Stimulated activated naive CD8-positive, alpha-beta T cell treated with anti-CD3 and anti-CD28 coated beads, Interleukin-15, amount 100 ng/mL, for 72 hours (primary cell): ENCODE data around the gene SLC34A1.

ENCODE experiments used
- ATAC-seq: fragments of 150-1000 bp; cut with Tn5 transposase; 2 replicates; pipeline ENCODE4 v1.10.0; 2021; ENCODE audit warnings: mild to moderate bottlenecking, moderate library complexity
- DNase-seq, 2 donors: peaks; one replicate each; pipeline ENCODE4 v3.0.0; 2021 to 2022
- H3K27ac Mint-ChIP-seq, 2 donors: one replicate each; pipeline ENCODE4 v1.8.0; 2022; ENCODE audit warnings: mild to moderate bottlenecking in 2 of 2, mixed read lengths in 2 of 2, moderate library complexity in 2 of 2
- H3K27me3 Mint-ChIP-seq: one replicate; pipeline ENCODE4 v1.8.0; 2022; ENCODE audit warnings: mixed read lengths
- H3K4me1 Mint-ChIP-seq: one replicate; pipeline ENCODE4 v1.8.0; 2022; ENCODE audit warnings: mild to moderate bottlenecking, mixed read lengths
- H3K4me3 Mint-ChIP-seq, 2 donors: one replicate each; pipeline ENCODE4 v1.8.0; 2022; ENCODE audit warnings: mild to moderate bottlenecking in 2 of 2, mixed read lengths in 2 of 2, moderate library complexity in 1 of 2
- H3K9me3 Mint-ChIP-seq, 2 donors: one replicate each; pipeline ENCODE4 v1.8.0; 2022; ENCODE audit warnings: mixed read lengths in 2 of 2

The SLC34A1 gene

DNA sequence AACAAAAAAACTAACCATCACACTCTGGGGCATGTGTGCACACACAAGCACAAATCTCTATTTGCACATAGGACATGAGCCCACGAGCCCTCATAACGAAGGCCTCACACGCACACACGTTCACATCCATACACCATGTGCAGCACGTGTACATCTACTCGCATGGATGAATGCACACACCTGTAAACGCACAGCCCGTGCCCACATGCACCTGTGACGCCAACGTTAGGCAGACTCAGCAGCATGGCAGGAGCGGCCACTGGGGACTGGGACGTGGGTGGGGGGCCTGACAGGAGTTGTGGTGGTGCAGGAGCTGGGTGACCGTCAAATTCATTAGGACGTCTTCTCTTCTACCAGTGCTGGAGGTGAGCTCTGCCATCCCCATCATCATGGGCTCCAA lies 3.2 kb downstream of the SLC34A1 start:
- Mint-ChIP-seq H3K4me1 (peaks cover 71% of the 10 kb centered on the region), H3K9me3 (no peaks in the 10 kb centered on the region), H3K4me3 (no peak overlapping the region), H3K27ac (no peak overlapping the region), H3K27me3 (peaks cover 6% of the 10 kb centered on the region)
- ATAC-seq: no peak
- no peak for DNase-seq

- ATAC-seq (no peak), DNase-seq (no peak)
- Mint-ChIP-seq H3K9me3 (no peaks in the 10 kb centered on the region), H3K27me3 (peaks cover 6% of the 10 kb centered on the region), H3K4me3 (peak overlapping the region in 1 of 2 donors; percentile 34), H3K4me1 (peaks cover 60% of the 10 kb centered on the region), H3K27ac (no peak overlapping the region)
Observed at GRCh38 chr5:177388521-177389052, 4.4 kb downstream of the SLC34A1 start.

DNA sequence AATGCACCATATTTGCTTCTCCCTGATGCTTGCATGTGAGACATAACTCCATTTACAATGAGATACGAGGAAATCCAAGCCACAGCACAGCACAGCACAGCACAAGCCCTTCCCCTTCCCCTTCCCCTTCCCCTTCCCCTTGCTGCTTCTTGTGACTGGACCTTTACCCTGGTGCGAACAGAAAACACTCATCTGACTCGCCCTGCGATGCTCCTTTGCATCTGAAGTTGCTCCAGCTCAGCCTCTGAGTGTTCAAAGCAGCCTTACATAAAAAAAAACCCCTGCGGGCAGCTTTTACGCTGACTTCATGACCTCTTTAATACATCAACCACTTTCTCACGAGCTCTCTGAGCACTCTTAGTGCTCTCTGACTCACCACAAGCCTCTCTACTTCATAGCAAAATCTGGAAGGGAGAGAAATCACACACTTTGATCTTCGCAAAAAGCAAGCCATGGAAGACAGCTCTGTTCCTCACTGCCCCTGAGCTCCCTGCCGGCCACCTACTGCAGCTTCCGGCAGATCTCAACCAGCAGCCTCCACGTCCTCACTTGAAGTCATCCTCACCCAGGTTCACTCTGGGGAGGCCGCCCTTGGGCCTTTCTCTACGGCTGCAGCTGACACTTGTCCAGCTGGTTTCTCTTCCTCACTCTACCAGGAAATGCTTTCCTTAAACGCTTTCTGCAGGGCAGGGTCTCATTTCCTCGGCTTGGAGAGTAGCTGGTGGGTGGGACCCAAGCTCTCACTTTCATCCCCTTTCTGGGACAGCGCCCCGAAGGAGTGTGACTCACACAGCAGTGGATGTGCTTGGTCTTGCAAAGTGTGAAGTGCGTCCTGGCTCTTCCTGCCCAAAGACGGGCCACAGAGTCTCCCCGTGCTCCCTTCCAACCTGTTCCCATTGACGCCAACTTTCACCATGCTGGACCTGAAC lies 5.3 kb downstream of the SLC34A1 start:
- peak; percentile 78 for ATAC-seq
- Mint-ChIP-seq H3K4me3 (peak overlapping the region; percentile 51 to 66), H3K27ac (peak overlapping the region in 1 of 2 donors; percentile 3), H3K9me3 (no peaks in the 10 kb centered on the region), H3K27me3 (peaks cover 6% of the 10 kb centered on the region), H3K4me1 (peaks cover 54% of the 10 kb centered on the region)
- peak; percentile 40 to 66 for DNase-seq

DNA sequence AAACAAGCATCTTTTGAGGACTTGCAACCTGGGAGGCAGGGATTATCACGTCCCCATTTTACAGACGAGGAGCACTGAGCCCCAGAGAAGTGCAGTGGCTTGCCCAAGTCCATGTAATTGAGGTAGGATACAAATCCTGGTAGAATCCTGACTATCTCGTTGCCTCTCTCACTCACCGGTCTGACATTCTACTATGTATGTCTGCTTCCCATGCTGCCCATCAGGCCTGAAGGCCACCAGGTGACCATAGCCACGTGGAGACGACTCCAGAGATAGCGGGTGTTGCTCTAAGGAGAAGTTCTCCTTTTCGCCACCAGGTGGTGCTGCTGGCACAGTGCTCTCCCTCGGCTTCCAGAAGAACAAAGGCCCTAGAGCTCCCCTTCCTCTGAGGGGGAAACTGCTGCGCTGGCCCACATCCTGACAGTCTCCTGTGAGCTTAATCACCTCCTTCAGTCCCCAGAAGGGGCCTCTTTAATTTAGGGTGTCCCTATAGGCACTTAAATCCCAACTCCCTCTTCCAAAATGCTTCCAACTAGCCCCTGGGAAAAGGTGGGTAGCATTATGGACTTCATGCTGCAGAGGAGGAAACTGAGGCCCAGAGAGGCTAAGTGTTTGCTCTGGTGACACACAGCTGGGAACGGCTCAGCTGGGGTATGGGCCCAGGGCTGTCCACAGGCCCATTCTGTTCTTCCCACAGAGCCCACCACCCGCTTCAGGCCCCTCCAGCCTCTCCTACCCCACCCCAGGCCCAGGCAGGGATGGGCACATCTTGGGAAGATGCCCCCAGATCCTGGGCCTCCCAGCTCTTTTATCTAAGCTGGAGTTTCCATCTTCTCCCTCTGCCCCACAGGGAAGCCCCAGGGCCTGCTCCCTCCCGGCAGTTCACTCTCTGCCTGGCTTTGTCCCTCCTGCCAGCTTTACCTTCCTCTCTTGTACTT lies 6.4 kb downstream of the SLC34A1 start:
- H3K4me1 Mint-ChIP-seq: peaks cover 45% of the 10 kb centered on the region
- peak overlapping the region in 1 of 2 donors; percentile 61 for H3K27ac Mint-ChIP-seq
- H3K27me3 Mint-ChIP-seq: peaks cover 6% of the 10 kb centered on the region
- ATAC-seq (peak; percentile 88), DNase-seq (peak; percentile 87 to 91)
- H3K9me3 Mint-ChIP-seq: no peaks in the 10 kb centered on the region
- H3K4me3 Mint-ChIP-seq: peak overlapping the region; percentile 43 to 66

DNA sequence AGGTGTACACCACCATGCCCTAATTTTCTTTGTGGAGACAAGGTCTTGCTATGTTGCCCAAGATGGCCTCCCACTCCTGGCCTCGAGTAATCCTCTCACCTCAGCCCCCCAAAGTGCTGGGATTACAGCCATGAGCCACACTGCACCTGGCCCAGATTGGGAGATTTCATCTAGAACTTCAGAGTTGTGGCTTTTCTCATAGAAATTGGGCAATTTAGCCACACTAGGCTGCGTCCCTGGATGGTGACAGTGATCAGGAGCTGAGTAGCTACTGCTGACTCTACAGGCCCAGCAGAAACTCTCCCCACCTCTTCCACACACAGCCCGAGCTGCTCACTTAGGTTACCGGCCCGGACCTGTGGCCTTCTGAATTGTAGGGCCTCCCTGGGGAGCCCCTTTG lies 8.5 kb downstream of the SLC34A1 start:
- Mint-ChIP-seq H3K9me3 (no peaks in the 10 kb centered on the region), H3K4me3 (no peak overlapping the region), H3K4me1 (peaks cover 37% of the 10 kb centered on the region), H3K27me3 (peaks cover 6% of the 10 kb centered on the region), H3K27ac (no peak overlapping the region)
- ATAC-seq (no peak), DNase-seq (no peak)

DNA sequence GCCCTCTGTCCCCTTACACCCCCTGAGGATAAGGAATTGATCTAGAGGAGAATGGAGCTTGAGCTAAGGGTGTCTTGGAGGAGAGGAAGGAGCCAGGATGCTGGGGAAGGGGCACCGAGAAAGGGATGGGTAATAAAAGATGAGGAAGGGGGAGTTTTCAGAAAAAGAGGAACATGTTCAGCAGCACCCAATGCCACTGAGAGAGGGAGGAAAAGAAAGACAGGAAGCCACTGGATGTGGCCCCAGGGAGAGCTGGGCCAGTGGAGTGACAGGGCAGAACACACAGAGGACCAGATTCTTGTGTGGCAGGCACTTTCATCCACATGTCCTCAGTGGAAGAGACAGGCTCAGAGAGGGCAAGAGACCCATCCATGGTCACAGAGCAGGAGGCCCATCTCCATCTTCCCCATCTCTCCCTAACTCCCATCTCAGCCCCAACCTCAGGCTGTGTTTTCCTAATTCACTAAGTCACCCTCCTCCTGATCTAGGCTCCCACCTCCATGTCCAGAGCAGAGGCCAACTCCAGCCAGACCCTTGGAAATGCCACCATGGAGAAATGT lies 9.1 kb downstream of the SLC34A1 start:
- ATAC-seq (no peak), DNase-seq (no peak)
- Mint-ChIP-seq H3K9me3 (no peaks in the 10 kb centered on the region), H3K27me3 (peaks cover 6% of the 10 kb centered on the region), H3K4me1 (peaks cover 33% of the 10 kb centered on the region), H3K27ac (no peak overlapping the region), H3K4me3 (no peak overlapping the region)

DNA sequence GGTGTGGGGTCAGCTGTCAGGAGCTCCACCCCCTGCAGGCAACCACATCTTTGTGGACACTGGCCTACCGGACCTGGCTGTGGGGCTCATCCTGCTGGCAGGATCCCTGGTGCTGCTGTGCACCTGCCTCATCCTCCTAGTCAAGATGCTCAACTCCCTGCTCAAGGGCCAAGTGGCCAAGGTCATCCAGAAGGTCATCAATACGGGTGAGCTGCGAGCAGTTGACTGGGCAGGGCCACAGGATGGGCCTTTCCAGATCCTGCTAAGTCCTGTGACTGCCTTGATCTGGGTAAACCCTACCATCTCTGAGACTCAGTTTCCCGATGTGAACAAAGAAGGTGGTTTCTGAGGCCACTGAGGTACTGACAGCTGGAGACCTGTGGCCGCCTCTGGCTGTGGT lies 9.8 kb downstream of the SLC34A1 start:
- peaks cover 6% of the 10 kb centered on the region for H3K27me3 Mint-ChIP-seq
- no peak overlapping the region for H3K4me3 Mint-ChIP-seq
- no peaks in the 10 kb centered on the region for H3K9me3 Mint-ChIP-seq
- H3K27ac Mint-ChIP-seq: no peak overlapping the region
- ATAC-seq (no peak), DNase-seq (no peak)
- peaks cover 26% of the 10 kb centered on the region for H3K4me1 Mint-ChIP-seq

GRCh38 chr5:177396078-177396477 lies 11.8 kb downstream of the SLC34A1 start:
- Mint-ChIP-seq H3K27ac (no peak overlapping the region), H3K4me1 (peaks cover 5% of the 10 kb centered on the region), H3K27me3 (peaks cover 2% of the 10 kb centered on the region), H3K4me3 (no peak overlapping the region), H3K9me3 (no peaks in the 10 kb centered on the region)
- DNase-seq: no peak
- no peak for ATAC-seq

DNA sequence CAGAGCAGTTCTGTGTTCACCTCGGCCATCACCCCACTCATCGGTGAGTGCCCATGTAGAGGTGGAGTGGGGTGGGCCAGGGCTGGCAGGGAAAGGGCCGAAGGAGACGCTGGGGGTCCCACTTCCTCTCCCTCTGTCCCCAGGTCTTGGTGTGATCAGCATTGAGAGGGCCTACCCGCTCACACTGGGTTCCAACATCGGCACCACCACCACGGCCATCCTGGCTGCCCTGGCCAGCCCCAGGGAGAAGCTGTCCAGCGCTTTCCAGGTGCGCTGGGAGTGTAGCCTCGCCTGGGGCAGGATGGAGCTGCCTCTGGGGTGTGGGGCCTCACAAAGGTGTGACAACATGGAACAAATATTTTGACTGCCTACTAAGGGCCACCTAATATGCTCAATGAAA lies 12.6 kb downstream of the SLC34A1 start:
- H3K27ac Mint-ChIP-seq: no peak overlapping the region
- peaks cover 9% of the 10 kb centered on the region for H3K27me3 Mint-ChIP-seq
- ATAC-seq (no peak), DNase-seq (no peak)
- no peaks in the 10 kb centered on the region for H3K4me1 Mint-ChIP-seq
- no peaks in the 10 kb centered on the region for H3K9me3 Mint-ChIP-seq
- no peak overlapping the region for H3K4me3 Mint-ChIP-seq

DNA sequence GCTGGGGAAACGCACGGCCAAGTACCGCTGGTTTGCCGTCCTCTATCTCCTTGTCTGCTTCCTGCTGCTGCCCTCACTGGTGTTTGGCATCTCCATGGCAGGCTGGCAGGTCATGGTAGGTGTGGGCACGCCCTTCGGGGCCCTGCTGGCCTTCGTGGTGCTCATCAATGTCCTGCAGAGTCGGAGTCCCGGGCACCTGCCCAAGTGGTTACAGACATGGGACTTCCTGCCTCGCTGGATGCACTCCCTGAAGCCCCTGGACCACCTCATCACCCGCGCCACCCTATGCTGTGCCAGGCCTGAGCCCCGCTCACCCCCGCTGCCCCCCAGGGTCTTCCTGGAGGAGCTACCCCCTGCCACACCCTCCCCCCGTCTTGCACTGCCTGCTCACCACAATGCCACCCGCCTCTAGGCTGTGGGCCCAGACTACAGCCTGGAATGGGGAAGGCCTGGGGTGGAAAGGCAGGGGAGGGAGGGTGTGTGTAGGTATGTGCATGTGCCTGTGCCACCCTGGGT lies 13.7 kb downstream of the SLC34A1 start:
- H3K9me3 Mint-ChIP-seq: no peaks in the 10 kb centered on the region
- peak; percentile 11 for ATAC-seq
- no peak for DNase-seq
- no peak overlapping the region for H3K4me3 Mint-ChIP-seq
- H3K27me3 Mint-ChIP-seq: peaks cover 20% of the 10 kb centered on the region
- no peak overlapping the region for H3K27ac Mint-ChIP-seq
- peaks cover 11% of the 10 kb centered on the region for H3K4me1 Mint-ChIP-seq

DNA sequence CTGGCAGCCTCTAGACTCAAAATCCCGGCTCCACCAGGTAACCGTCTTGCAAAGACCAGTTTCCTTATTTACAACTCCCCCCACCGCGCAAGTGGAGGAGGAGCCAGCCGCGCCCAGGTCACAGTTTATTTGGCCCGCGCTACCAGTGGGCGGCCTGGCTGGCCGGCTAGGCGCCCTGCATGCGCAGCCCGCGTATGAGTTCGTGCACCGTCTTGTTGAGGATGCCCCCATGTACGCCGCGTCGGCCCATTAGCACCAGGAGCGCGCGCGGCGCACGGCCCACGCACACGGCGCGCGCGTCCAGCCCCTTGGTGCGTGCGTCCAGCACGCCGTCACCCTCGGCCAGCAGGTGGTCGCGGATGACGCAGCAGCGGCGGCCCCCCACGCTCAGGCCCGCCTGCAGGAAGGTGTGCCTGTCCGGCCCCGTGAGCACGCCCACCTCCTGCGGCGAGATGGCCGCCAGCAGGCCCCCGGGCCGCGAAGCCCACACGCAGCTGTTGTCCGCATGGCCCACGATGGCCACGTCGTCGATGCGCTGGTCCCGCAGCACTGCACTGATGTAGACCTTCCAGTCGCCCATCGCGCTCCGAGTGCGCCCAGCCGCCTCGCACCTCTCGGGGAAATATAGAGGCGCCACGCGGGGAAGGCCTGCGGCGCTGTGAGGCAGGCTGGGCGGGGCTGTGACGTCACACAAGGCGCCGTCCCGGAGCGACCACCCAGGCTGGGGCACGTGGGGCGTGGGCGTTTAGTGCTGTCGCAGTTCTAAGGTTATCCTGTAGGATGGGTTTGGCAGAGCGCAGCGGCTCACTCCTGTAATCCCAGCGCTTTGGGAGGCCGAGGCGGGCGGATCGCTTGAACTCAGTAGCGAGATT lies 16.0 kb downstream of the SLC34A1 start, which contains the start of gene PFN3:
Gene PFN3, minus strand, starts transcription at position 665 of the 872 bp plus-strand sequence. Its CDS starts 85 bp downstream, at position 580.
- Mint-ChIP-seq H3K27me3 (peaks cover 28% of the 10 kb centered on the region), H3K4me3 (no peak within 1 kb of the TSS), H3K4me1 (peaks cover 33% of the 10 kb centered on the region), H3K9me3 (no peaks in the 10 kb centered on the region), H3K27ac (no peak within 1 kb of the TSS)
- no peak for DNase-seq
- no peak for ATAC-seq

DNA sequence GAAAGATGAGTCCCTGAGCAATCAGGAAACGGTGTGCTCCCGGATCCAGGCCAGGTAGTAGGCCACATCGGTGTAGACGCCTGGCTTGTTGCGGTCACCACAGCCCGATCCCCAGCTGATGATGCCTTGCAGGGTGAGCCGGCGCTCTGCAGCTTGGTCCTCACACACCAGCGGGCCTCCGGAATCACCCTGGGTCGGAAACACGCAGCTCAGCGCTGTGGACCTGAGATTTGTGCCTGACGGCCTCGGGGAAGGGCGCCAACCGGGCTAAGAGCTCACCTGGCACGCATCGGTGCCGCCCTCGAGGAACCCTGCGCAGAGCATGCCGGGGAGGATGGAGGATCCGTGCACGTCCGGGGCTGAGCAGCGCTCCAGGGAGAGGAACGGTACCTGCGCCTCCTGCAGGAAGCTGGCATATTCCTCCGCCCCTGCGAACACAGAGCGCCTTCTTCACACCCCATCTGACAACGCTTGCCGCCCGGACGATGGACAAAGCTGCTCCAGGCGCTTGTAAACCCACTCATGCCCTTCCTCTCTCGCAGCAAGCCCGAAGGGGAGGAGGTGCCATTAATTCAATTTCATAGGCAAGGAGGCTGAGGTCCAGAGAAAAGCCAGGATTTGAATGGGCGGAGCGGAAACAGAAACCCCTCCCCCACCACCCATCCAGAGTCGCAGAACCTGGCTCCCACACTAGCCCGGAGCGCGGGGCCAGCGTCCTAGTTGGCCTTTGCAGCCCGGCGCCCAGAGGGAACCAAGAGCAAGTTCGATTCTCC lies 18.2 kb downstream of the SLC34A1 start:
- Mint-ChIP-seq H3K4me1 (peaks cover 43% of the 10 kb centered on the region), H3K27me3 (peaks cover 28% of the 10 kb centered on the region), H3K9me3 (no peaks in the 10 kb centered on the region), H3K27ac (peak overlapping the region in 1 of 2 donors; percentile 63), H3K4me3 (peak overlapping the region; percentile 89 to 93)
- DNase-seq: peak; percentile 62 to 73
- peak; percentile 43 for ATAC-seq

- Mint-ChIP-seq H3K9me3 (no peaks in the 10 kb centered on the region), H3K27me3 (peaks cover 28% of the 10 kb centered on the region), H3K4me1 (peaks cover 43% of the 10 kb centered on the region), H3K27ac (peak overlapping the region in 1 of 2 donors; percentile 63), H3K4me3 (peak overlapping the region; percentile 89 to 93)
- peak; percentile 52 for ATAC-seq
- DNase-seq: peak in 1 of 2 donors; percentile 68
Observed at GRCh38 chr5:177403102-177403791, 19.0 kb downstream of the SLC34A1 start.
